GM12878 (cell line): ENCODE measurements around the gene ZNF416. TPM values are rescaled to one million over a fixed set of nuclear protein-coding genes. Genes with fewer than 3 reads are reported as not detected.

ENCODE experiments used
- CHD1 ChIP-seq: IDR thresholded peaks from 2 replicates; pipeline ENCODE4 v1.6.1; 2012; ENCODE audit warnings: low read depth, low read length, improper control_type of control experiment
- FOXM1 ChIP-seq: IDR thresholded peaks from 2 replicates; pipeline ENCODE4 v1.6.1; 2012; ENCODE audit warnings: low read depth, mild to moderate bottlenecking, inconsistent platforms, low read length, moderate library complexity
- KDM1A ChIP-seq: fragments of 200-600 bp; sonication (generic); IDR thresholded peaks from 2 replicates; pipeline ENCODE4 v1.6.1; 2016; ENCODE audit warnings: borderline replicate concordance
- LARP7 ChIP-seq: fragments of 450-650 bp; IDR thresholded peaks from 2 replicates; pipeline ENCODE4 v1.6.1; 2017; ENCODE audit warnings: mild to moderate bottlenecking
- MTA3 ChIP-seq: IDR thresholded peaks from 2 replicates; pipeline ENCODE4 v1.6.1; 2012; ENCODE audit warnings: low read length, inconsistent platforms, borderline replicate concordance
- MYB ChIP-seq: fragments of 150-350 bp; IDR thresholded peaks from 2 replicates; pipeline ENCODE4 v1.6.1; 2014; ENCODE audit warnings: mild to moderate bottlenecking, low read depth, low read length, borderline replicate concordance
- NFXL1 ChIP-seq: fragments of 450-650 bp; IDR thresholded peaks from 2 replicates; pipeline ENCODE4 v1.6.1; 2017; ENCODE audit warnings: antibody characterized with exemption, mild to moderate bottlenecking, borderline replicate concordance
- POLR2AphosphoS5 ChIP-seq: IDR thresholded peaks from 2 replicates; pipeline ENCODE4 v1.6.1; 2011; ENCODE audit warnings: mild to moderate bottlenecking, low read length, inconsistent platforms
- RELA ChIP-seq: fragments of 450-650 bp; IDR thresholded peaks from 2 replicates; pipeline ENCODE4 v1.8.0; 2014; ENCODE audit warnings: borderline replicate concordance; ENCODE audit not compliant: partially characterized antibody
- RFX5 ChIP-seq: IDR thresholded peaks from 2 replicates; pipeline ENCODE4 v1.6.1; 2011; ENCODE audit warnings: low read depth, low read length, improper control_type of control experiment
- SREBF1 ChIP-seq: IDR thresholded peaks from 2 replicates; pipeline ENCODE4 v1.6.1; 2012; ENCODE audit warnings: mild to moderate bottlenecking, low read length
- SUPT20H ChIP-seq: IDR thresholded peaks from 2 replicates; pipeline ENCODE4 v1.6.1; 2011; ENCODE audit warnings: low read depth, mild to moderate bottlenecking, low read length, moderate library complexity, borderline replicate concordance; ENCODE audit not compliant: control insufficient read depth
- YY1 ChIP-seq: IDR thresholded peaks from 2 replicates; pipeline ENCODE4 v1.6.1; 2011; ENCODE audit warnings: low read depth, mild to moderate bottlenecking, low read length
- ZNF622 ChIP-seq: fragments of 450-650 bp; IDR thresholded peaks from 2 replicates; pipeline ENCODE4 v1.6.1; 2017; ENCODE audit warnings: mild to moderate bottlenecking, inconsistent platforms
- polyA plus RNA-seq, 11 experiments: library from polyadenylated mRNA; depleted of rRNA in 4 of 11; unstranded in 6 of 11; stranded (reverse) in 5 of 11; fragments of >200 nt; fragmentation: Nextera tagmentation in 4 of 11; fragmentation: Illumina TruSeq in 1 of 11; extraction: Ambion mirVana in 4 of 11; extraction: Trizol in 1 of 11; gene quantifications; 1 replicate in 1 of 11; 2 replicates in 10 of 11; pipeline versions ENCODE4 v1.2.1 to v1.2.3, GENCODE V29; 2011 to 2016; ENCODE audit warnings: inconsistent platforms in 2 of 11, missing spikeins in 2 of 11, low read depth in 1 of 11
- total RNA-seq, 4 experiments: library from RNA; depleted of rRNA in 3 of 4; stranded (reverse); fragments of >200 nt in 3 of 4; fragmentation: Illumina TruSeq in 1 of 4; extraction: Trizol in 1 of 4; gene quantifications; 2 replicates each; pipeline versions ENCODE4 v1.2.1 to v1.2.3, GENCODE V29; 2013 to 2021
- TF ChIP-seq, protein P1 (sequence below): IDR thresholded peaks from 2 replicates; pipeline ENCODE4 v1.6.1; 2012; ENCODE audit warnings: mild to moderate bottlenecking, low read depth, low read length
- TF ChIP-seq, protein P2 (sequence below): fragments of 450-650 bp; IDR thresholded peaks from 2 replicates; pipeline ENCODE4 v1.6.1; 2018; ENCODE audit warnings: mild to moderate bottlenecking, low read depth, moderate library complexity; ENCODE audit not compliant: partially characterized antibody
- TF ChIP-seq, protein P3 (sequence below): fragments of 450-650 bp; IDR thresholded peaks from 2 replicates; pipeline ENCODE4 v1.6.1; 2017; ENCODE audit warnings: mild to moderate bottlenecking, moderate library complexity
- TF ChIP-seq, protein P4 (sequence below): IDR thresholded peaks from 2 replicates; pipeline ENCODE4 v1.6.1; 2012; ENCODE audit warnings: low read length, inconsistent platforms

Gene ZNF416
- total and polyA plus RNA-seq, 10 of the 15 experiments (the other 5 are each of a cell fraction or from before 2014, with no cell fraction given) = 1.2 to 5.4 (median 4.7) TPM

DNA sequence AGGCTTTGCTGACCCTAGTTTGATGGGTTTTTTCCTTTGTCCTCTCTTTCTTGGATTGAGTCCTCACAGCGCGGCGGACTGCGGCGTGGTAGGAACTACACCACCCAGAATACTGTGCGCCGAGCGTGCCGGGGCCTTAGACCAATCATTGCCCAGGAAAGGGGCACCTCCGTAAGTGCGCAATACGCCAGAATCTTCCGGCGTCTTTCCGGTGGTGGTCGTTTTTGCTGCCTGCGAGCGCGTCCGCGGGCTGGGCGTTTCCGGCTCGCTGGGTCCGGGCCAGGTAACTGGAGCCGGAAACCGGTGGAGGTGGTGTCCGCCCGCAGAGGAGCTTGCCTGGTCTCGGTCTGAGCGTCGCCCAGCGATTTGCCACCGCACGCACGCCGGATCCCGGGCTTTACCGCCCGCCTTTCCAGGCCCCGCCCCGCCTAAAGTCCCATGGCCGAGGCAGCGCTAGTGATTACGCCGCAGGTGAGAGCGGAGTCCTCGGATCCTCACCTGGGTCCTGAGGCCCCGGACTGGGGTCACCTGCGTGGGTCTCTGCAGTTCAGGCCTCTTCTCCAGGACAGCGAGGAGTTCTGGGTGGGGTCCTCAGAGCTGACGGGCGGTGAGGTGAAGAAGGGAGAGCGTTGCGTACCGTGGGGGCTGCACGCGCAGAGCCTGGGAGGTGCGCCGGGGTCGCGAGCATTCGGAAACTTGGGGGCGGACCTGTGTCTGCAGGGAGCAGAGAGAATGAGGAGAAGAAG, 51.4 kb downstream of the ZNF416 start, which contains the start of gene ZNF549 (continued):
- TF ChIP-seq, protein P1, sequence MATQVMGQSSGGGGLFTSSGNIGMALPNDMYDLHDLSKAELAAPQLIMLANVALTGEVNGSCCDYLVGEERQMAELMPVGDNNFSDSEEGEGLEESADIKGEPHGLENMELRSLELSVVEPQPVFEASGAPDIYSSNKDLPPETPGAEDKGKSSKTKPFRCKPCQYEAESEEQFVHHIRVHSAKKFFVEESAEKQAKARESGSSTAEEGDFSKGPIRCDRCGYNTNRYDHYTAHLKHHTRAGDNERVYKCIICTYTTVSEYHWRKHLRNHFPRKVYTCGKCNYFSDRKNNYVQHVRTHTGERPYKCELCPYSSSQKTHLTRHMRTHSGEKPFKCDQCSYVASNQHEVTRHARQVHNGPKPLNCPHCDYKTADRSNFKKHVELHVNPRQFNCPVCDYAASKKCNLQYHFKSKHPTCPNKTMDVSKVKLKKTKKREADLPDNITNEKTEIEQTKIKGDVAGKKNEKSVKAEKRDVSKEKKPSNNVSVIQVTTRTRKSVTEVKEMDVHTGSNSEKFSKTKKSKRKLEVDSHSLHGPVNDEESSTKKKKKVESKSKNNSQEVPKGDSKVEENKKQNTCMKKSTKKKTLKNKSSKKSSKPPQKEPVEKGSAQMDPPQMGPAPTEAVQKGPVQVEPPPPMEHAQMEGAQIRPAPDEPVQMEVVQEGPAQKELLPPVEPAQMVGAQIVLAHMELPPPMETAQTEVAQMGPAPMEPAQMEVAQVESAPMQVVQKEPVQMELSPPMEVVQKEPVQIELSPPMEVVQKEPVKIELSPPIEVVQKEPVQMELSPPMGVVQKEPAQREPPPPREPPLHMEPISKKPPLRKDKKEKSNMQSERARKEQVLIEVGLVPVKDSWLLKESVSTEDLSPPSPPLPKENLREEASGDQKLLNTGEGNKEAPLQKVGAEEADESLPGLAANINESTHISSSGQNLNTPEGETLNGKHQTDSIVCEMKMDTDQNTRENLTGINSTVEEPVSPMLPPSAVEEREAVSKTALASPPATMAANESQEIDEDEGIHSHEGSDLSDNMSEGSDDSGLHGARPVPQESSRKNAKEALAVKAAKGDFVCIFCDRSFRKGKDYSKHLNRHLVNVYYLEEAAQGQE = no peak
- no peak for TF ChIP-seq CHD1
- TF ChIP-seq, protein P2, sequence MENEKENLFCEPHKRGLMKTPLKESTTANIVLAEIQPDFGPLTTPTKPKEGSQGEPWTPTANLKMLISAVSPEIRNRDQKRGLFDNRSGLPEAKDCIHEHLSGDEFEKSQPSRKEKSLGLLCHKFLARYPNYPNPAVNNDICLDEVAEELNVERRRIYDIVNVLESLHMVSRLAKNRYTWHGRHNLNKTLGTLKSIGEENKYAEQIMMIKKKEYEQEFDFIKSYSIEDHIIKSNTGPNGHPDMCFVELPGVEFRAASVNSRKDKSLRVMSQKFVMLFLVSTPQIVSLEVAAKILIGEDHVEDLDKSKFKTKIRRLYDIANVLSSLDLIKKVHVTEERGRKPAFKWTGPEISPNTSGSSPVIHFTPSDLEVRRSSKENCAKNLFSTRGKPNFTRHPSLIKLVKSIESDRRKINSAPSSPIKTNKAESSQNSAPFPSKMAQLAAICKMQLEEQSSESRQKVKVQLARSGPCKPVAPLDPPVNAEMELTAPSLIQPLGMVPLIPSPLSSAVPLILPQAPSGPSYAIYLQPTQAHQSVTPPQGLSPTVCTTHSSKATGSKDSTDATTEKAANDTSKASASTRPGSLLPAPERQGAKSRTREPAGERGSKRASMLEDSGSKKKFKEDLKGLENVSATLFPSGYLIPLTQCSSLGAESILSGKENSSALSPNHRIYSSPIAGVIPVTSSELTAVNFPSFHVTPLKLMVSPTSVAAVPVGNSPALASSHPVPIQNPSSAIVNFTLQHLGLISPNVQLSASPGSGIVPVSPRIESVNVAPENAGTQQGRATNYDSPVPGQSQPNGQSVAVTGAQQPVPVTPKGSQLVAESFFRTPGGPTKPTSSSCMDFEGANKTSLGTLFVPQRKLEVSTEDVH = no peak
- TF ChIP-seq SREBF1 = peak; percentile 70
- no peak for TF ChIP-seq ZNF622
- TF ChIP-seq MYB = 0 out of 2 replicates have a peak, but pooled peaks have one; percentile 12
- no peak for TF ChIP-seq NFXL1
- no peak for TF ChIP-seq SUPT20H
- no peak for TF ChIP-seq KDM1A
- TF ChIP-seq YY1 = peak; percentile 41; the same call in 1 of the 2 replicates
- TF ChIP-seq, protein P3, sequence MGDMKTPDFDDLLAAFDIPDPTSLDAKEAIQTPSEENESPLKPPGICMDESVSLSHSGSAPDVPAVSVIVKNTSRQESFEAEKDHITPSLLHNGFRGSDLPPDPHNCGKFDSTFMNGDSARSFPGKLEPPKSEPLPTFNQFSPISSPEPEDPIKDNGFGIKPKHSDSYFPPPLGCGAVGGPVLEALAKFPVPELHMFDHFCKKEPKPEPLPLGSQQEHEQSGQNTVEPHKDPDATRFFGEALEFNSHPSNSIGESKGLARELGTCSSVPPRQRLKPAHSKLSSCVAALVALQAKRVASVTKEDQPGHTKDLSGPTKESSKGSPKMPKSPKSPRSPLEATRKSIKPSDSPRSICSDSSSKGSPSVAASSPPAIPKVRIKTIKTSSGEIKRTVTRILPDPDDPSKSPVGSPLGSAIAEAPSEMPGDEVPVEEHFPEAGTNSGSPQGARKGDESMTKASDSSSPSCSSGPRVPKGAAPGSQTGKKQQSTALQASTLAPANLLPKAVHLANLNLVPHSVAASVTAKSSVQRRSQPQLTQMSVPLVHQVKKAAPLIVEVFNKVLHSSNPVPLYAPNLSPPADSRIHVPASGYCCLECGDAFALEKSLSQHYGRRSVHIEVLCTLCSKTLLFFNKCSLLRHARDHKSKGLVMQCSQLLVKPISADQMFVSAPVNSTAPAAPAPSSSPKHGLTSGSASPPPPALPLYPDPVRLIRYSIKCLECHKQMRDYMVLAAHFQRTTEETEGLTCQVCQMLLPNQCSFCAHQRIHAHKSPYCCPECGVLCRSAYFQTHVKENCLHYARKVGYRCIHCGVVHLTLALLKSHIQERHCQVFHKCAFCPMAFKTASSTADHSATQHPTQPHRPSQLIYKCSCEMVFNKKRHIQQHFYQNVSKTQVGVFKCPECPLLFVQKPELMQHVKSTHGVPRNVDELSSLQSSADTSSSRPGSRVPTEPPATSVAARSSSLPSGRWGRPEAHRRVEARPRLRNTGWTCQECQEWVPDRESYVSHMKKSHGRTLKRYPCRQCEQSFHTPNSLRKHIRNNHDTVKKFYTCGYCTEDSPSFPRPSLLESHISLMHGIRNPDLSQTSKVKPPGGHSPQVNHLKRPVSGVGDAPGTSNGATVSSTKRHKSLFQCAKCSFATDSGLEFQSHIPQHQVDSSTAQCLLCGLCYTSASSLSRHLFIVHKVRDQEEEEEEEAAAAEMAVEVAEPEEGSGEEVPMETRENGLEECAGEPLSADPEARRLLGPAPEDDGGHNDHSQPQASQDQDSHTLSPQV = no peak
- TF ChIP-seq RFX5 = no peak
- TF ChIP-seq FOXM1 = no peak
- TF ChIP-seq, protein P4, sequence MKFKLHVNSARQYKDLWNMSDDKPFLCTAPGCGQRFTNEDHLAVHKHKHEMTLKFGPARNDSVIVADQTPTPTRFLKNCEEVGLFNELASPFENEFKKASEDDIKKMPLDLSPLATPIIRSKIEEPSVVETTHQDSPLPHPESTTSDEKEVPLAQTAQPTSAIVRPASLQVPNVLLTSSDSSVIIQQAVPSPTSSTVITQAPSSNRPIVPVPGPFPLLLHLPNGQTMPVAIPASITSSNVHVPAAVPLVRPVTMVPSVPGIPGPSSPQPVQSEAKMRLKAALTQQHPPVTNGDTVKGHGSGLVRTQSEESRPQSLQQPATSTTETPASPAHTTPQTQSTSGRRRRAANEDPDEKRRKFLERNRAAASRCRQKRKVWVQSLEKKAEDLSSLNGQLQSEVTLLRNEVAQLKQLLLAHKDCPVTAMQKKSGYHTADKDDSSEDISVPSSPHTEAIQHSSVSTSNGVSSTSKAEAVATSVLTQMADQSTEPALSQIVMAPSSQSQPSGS = no peak
- no peak for TF ChIP-seq MTA3
- TF ChIP-seq POLR2AphosphoS5 = peak; percentile 50
- 0 out of 2 replicates have a peak, but pooled peaks have one; percentile 53 for TF ChIP-seq LARP7
- no peak for TF ChIP-seq RELA
